T-helper 1 cell treated with Interleukin-12 subunit alpha and Interleukin-12 subunit beta and Interleukin-4 antibody, amounts not matched to agents 30 ng/mL and 1 ng/mL, for 36 hours (primary cell): ENCODE data around the gene DCST2. TPM values are rescaled to one million over a fixed set of nuclear protein-coding genes. Genes with fewer than 3 reads are reported as not detected.

Source experiments
- intact Hi-C: fragments of 100-400 bp; cut with micrococcal nuclease; formaldehyde crosslinking; loops from one replicate; pipeline ENCODE4 v1.15.1; 2024
- total RNA-seq: library from RNA; stranded (reverse); gene quantifications from 2 replicates; pipeline ENCODE4 v1.2.3, GENCODE V29; 2022

Gene DCST2
- total RNA-seq, 1 donor from 2014 or later, result 0.29 TPM

DNA sequence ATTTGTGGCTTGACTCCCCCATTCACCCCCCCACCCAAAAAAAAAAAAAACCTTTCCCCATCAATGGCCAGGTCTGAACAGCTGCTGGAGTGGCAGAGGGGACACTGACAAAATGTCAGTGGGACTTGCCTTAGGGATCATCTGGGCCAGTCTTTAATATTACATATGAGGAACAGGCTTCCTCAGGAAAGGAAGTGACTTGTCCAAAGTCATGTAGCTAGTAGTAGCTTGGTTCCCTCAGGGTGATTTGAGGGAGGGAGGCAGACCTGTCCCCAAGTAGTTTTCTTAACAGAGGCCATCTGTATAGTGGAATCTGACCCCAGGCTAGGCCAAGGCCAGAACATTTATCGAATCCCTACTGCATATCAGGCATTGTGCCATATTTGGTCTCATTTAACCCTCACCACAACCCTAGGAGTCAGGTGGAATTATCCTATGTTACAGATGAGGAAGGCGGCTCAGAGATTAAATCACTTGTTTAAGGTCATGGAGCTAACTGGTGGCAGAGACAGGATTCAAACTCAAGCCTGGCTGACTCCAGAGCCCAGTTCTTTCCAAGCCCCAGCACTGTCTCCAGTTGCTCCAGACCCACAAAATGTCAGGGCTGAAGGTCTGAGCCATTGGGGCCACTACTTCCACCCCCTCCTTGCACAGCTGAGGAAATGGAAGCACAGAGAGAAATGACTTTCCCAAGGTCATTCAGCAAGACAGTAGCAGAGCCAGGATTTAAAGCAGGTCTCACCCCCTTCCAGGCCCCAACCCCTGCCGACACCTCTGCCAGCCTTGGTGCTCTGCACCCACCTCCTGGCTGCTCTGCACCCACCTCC is 20.6 kb downstream of the DCST2 start:
- intact Hi-C loops, result loop anchor here (2.0 kb wide), 1 partner anchor 38 kb away; the partner anchor contains the start of gene ADAM15

DNA sequence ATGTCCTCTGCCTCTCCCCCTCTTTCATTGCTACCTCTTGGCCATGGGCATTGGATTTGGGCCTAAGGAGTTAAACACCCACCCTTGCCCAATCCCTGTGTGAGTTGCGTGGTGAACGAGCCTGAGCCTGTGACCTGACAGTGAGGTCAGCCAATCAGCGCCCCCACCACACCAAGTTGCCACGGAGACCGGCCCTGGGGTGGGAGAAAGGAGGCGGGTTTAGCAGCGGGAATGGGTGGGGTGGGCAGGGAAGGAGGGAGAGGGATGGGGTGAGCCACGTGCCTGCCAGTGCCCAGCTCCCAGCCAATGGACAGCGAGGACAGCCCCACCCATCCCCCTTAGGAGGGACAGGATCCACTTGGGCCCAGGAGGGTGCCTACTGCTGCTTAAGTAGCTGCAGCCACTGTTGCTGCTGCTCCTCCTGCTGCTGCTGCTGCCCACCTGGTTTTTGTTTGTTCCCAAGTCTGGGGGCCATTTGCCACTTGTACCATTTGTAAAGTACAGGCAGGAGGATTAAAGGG is 21.5 kb downstream of the DCST2 start:
- intact Hi-C loops, result loop anchor here (2.0 kb wide), 1 partner anchor 39 kb away; the partner anchor contains the start of gene ADAM15

- intact Hi-C loops, result loop anchor here (2.0 kb wide), 1 partner anchor 39 kb away; the partner anchor contains the start of gene ADAM15
Measured at GRCh38 chr1:155011437-155012025, 22.1 kb downstream of the DCST2 start.

DNA sequence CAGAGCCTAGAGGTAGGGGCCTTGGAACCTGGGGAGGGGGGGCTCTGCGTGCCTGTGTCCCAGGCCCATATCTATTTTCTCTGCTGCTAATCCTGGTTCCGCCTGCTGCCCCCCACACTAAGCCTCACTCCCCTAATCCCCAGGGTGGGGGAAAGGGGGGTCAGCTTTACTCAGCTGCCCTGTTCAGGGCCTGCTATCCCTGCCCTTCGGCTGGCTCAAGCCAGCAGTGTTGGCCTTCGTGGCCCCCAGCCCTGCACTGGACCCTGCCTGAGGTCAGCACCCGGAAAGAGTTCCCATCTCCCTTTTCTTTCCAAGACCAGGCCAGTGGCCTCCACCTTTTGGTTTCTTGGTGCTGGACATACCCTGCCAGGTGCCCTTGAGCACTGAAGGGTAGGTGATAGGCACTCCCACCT is 22.6 kb downstream of the DCST2 start:
- intact Hi-C loops, result no loop called here

DNA sequence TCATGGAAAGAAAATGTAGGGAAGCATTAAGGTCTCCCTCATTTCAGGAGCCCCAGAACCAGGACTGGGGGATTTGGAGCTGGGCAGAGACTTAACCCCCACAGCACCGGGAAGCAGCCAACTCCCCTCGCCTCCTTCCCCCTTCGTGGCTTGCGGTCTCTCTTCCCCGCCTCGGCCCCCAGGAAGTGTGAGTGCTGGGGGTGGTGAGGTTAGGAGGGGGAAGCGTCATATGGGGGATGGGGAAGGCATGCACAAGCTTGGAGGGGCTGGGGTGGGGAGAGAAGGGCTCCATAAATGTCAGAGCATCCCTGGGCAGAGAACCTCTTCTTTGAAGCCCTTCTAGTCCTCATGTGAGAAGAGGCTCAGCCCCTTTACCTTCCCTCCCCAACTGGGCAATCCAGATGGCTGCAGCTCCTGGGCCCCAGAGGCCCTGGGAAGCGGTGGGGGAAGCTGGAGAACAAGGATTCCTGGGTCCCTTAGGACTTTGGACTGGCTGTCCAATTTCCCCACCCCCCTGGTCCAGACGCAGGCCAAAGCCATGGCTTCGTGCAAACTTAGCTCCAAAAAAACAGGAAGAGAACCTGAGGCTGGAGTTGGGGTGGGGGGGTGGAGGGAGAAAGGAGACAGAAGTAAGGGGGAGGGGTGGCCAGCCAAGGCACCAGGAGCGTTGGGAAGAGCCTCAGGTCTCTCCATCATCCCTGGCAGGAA is 23.2 kb downstream of the DCST2 start:
- intact Hi-C loops, result loop anchor here (1.0 kb wide), 1 partner anchor 8 kb away; the partner anchor contains the start of gene ZBTB7B

DNA sequence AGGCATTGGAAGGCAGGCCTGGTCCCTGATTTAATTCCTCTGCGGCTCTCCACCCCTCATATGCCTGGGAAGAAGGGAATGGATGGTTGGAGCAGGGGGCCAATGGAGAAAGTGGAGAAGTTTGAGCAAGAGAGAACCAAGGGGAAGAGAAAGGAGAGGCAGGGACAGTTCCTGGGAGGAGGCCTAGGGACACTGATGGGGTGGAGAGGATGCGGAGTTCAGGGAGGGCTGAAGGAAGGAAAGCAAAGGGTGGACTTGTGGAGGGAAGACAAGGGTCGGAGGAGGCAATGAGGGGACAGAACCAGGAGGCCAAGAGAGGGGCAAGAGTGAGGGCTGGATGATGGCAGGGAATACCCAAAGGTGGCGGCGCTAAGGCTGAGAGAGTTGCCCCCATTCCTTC is 23.8 kb downstream of the DCST2 start:
- intact Hi-C loops, result loop anchor here (1.0 to 5.0 kb wide), 2 partner anchors 7 to 183 kb away; partner anchors contain the start of gene ZBTB7B

GRCh38 chr1:155009221-155009711 is 24.3 kb downstream of the DCST2 start:
- intact Hi-C loops, result loop anchor here (5.0 kb wide), 1 partner anchor 183 kb away; no protein-coding TSS in a partner anchor

DNA sequence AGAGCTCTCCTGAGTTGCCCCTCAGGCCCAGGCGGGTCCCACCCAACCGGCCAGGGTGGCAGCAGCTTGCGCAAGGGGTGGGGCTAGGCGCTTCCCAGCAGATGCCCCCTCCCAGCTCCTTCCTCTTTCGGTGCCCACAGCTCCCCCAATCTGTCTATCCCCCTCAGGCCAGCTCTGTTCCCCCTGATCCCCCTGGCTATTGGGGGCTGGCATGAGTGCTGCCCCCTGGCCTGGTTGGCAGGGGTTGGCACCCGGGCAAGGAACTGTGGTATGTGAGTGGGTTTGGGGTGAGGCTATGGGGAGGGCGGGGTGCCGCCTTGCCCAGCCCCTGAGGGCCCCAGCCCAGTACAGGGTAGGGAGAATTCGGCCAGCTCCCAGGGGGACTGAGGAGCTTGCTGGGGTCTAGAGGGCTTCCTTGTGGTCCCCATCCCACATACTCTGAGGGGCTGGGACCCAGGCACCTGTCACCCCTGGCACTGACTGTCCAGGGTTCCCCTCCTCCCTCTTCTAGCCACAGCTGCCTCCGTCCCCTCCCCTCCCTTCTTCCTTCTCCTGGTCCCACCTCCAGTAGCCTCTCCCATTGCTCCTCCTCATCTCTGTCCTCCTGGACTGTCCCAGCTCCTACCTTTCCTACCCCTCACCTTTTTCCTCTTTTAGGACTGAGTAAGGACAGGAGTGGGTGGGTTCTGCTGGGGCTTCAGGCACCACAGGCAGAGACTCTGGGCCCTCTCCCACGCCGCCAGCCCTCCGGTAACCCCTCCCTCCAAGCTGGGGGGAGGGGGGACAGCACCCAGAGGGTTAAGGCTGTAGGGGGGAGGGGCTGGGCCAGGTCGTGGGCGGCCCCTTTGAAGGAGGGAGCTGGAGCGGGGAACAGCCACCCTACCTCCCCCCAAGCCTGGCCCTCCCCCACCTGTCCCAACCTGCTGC is 25.3 kb downstream of the DCST2 start:
- intact Hi-C loops, result loop anchor here (5.0 kb wide), 1 partner anchor 184 kb away; no protein-coding TSS in a partner anchor

DNA sequence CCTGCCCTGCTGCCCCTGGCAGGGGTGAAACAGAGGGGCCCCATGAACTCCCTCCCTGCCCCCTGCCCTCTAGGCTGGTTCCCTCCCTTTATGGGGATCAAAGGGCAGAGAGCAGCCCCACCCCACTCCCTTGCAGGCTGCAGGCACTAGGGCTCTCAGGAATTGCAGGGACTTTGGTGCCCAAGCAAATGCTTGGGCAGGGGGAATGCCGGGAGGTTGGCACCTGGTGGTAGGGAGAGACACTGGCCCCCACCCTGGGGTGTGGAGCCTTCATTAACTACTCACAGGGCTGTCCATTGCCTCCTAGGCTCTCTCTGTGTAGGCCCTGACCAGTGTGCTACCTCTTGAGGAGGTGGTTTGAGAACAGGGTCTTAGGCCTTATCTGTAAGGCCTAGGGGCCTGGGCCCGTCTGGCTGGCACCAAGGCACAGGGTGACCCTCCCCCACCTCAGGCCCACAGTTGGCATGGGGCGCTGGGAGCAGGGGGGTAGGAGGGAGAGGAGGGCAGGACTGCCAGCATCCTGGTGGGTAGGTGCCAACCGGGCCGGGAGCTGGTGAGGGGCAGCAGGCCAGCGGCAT is 26.2 kb downstream of the DCST2 start:
- intact Hi-C loops, result loop anchor here (1.0 to 5.0 kb wide), 3 partner anchors 71 to 185 kb away; partner anchors contain the start of genes DPM3 and PMVK

- intact Hi-C loops, result loop anchor here (1.0 to 5.0 kb wide), 5 partner anchors 11 to 186 kb away; partner anchors contain the start of genes DPM3, FLAD1 and PMVK
Measured at GRCh38 chr1:155006601-155007101, 26.9 kb downstream of the DCST2 start.

DNA sequence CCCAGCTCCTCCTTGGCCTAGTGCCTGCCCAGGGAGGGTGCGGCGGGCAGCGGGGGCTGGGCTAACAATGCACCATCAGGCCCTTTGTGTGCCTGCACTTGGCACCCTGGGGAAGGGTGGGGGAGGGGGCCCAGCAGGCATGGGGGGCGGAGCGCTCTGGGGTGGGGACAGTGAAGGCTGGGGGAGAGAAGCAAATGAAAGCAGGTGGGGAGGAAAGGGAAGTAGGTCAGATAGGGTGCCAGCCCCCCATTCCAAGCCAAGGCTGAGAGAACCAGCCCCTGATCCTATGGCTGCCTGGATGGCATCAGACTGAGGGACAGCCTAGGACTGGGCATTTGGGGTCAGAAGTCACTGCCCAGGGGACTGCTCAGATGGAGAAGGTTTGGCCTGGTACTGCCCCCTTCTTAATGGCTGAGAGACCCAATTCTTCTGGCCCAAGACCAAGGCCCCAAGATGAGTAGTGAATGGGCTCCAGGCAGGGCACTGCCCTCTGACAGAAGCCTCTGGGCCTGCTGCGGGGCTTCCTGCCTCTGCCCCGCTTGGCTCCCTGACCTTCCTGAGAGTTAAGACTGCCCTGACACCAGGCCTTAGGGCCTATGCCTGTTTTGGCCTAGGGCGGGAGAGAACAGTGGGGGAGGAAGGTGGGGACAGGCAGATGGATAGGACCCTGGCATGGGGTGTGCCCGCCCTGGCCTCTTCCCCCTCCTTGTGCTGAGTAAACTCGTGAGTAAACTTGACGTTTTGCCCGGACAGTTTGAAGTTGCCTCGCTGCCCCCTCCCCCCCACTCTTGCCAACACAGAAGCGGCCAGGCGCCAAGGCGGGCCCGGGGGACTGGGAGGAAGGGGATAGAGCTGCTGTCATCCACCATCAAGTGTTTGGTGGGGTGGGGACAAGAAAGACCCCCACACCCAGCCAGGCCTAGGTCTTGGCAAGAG is 28.2 kb downstream of the DCST2 start:
- intact Hi-C loops, result loop anchor here (1.0 to 5.0 kb wide), 4 partner anchors 12 to 187 kb away; partner anchors contain the start of genes FLAD1 and PMVK

DNA sequence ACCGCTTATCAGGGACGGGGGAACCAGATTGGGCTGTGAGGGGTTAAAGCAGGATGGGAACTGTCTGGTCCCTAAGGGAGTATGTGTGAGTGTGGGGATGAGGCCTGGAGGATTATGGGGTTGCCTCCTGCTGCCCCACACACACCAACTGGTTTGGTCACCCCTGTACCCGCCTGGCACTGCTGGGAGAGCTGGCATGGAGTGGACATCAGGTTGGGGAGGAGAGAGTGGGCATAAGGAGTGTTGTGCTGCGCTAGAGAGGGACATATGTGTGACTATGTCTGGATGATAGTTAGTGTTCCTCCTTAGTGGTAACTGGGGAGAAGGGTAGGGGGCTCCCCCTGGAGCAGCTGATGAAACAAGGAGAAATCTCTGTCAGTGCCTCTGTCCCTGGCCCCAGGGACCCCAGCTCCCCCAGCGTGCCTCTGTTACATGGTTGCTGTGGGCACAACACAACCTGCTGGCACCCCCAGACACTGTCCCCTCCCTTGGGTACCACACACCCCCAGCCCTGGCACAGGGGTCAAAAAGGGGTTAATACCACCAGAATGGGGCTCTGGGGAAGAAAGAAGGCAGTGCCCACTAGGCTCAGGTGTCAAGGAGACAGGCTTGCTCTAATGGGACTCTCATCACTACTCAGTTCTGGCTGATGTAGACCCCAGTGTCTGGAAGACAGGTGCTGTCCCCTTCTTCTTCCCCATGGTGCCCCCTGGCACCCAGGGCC is 29.1 kb downstream of the DCST2 start:
- intact Hi-C loops, result loop anchor here (5.0 kb wide), 3 partner anchors 168 to 782 kb away; partner anchors contain the start of genes KRTCAP2, TRIM46 and UBAP2L

GRCh38 chr1:155003766-155004351 is 29.7 kb downstream of the DCST2 start:
- intact Hi-C loops, result loop anchor here (2.0 to 5.0 kb wide), 3 partner anchors 168 to 782 kb away; partner anchors contain the start of genes ADAR, KRTCAP2, TRIM46 and UBAP2L

GRCh38 chr1:155003227-155003765 is 30.3 kb downstream of the DCST2 start:
- intact Hi-C loops, result loop anchor here (2.0 to 5.0 kb wide), 3 partner anchors 169 to 781 kb away; partner anchors contain the start of genes ADAR, KRTCAP2, TRIM46 and UBAP2L

GRCh38 chr1:155002464-155003226 is 30.9 kb downstream of the DCST2 start, which contains the start of gene ZBTB7B:
Gene ZBTB7B (plus strand): TSS chr1:155002802. CDS start chr1:155014661, 11,859 bp downstream.
- intact Hi-C loops, result loop anchor here (1.0 to 5.0 kb wide), 8 partner anchors 8 to 780 kb away; partner anchors contain the start of genes ADAM15, ADAR, CKS1B and KRTCAP2
